GM18858 (cell line): Measurements from ENCODE around the gene IKZF2.

Experiments
- ATAC-seq: cut with Tn5 transposase; IDR thresholded peaks from one replicate; pipeline ENCODE4 v1.9.1; 2021; ENCODE audit not compliant: unreplicated experiment

The IKZF2 gene

GRCh38 chr2:213151437-213152064 is at the start of gene IKZF2:
TSS of gene IKZF2 (minus strand) at chr2:213151612. CDS start at chr2:213148629, 2,983 bp downstream.
- ATAC-seq, result peak; percentile 43

GRCh38 chr2:213199871-213200270 is 48.5 kb upstream of the IKZF2 start:
- ATAC-seq, result no peak

GRCh38 chr2:213189001-213189899 is 37.8 kb upstream of the IKZF2 start:
- no peak for ATAC-seq

GRCh38 chr2:213188533-213188867 is 37.1 kb upstream of the IKZF2 start:
- ATAC-seq, result no peak

GRCh38 chr2:213187833-213188532 is 36.6 kb upstream of the IKZF2 start:
- no peak for ATAC-seq

GRCh38 chr2:213187386-213187785 is 36.0 kb upstream of the IKZF2 start:
- no peak for ATAC-seq

GRCh38 chr2:213185147-213185822 is 33.9 kb upstream of the IKZF2 start:
- ATAC-seq, result peak; percentile 96

GRCh38 chr2:213181712-213182111 is 30.3 kb upstream of the IKZF2 start:
- ATAC-seq, result no peak

- ATAC-seq, result no peak
Observed at GRCh38 chr2:213177679-213178078, 26.3 kb upstream of the IKZF2 start.

- no peak for ATAC-seq
Observed at GRCh38 chr2:213175673-213176247, 24.3 kb upstream of the IKZF2 start.

GRCh38 chr2:213172641-213173040 is 21.2 kb upstream of the IKZF2 start:
- ATAC-seq, result no peak

GRCh38 chr2:213171147-213171546 is 19.7 kb upstream of the IKZF2 start:
- ATAC-seq, result no peak

- ATAC-seq, result no peak
Observed at GRCh38 chr2:213167271-213167930, 16.0 kb upstream of the IKZF2 start.

GRCh38 chr2:213166109-213166508 is 14.7 kb upstream of the IKZF2 start:
- peak; percentile 99 for ATAC-seq

GRCh38 chr2:213164263-213164662 is 12.9 kb upstream of the IKZF2 start:
- no peak for ATAC-seq

GRCh38 chr2:213162516-213163118 is 11.2 kb upstream of the IKZF2 start:
- ATAC-seq, result no peak

GRCh38 chr2:213161759-213162515 is 10.5 kb upstream of the IKZF2 start:
- ATAC-seq, result no peak

GRCh38 chr2:213159768-213160167 is 8.4 kb upstream of the IKZF2 start:
- no peak for ATAC-seq

GRCh38 chr2:213157242-213157641 is 5.8 kb upstream of the IKZF2 start:
- peak; percentile 77 for ATAC-seq
